Measurements from ENCODE around the gene GDPGP1. TPM values are rescaled to one million over a fixed set of nuclear protein-coding genes. Genes with fewer than 3 reads are reported as not detected.

Gene GDPGP1
- total and polyA plus RNA-seq, 2 of the 4 experiments (the other 2 are of a cell fraction), result 2.3 to 4.1 TPM

GRCh38 chr15:90248789-90249202 lies 14.8 kb downstream of the GDPGP1 start:
- Histone ChIP-seq H2AFZ (replicated peaks; ENCODE audit: low read length, poor library complexity) (peak overlapping the region; percentile 90), H2AK5ac (ENCODE audit: low read depth, low read length) (no peak overlapping the region; the same call in 1 of the 2 replicates), H4K91ac (ENCODE audit: insufficient read depth, low read depth, low read length) (no peak overlapping the region), H2BK5ac (ENCODE audit: low read depth, low read length, poor library complexity, severe bottlenecking) (no peak overlapping the region), H2AK9ac (replicated peaks; ENCODE audit: low read depth, low read length, poor library complexity) (peak overlapping the region; percentile 90), H3K79me1 (ENCODE audit: low read depth in 1 of 2, low read length in 2 of 2) (no peaks in the 10 kb centered on the region), H3K9me1 (ENCODE audit: insufficient read depth, low read length) (peaks cover 10% of the 10 kb centered on the region), H3K23ac (ENCODE audit: low read depth, low read length) (peak overlapping the region; percentile 51; the same call in 1 of the 2 replicates), H3K4me2 (ENCODE audit: low read depth, low read length) (no peak overlapping the region), H3K56ac (ENCODE audit: extremely low read depth, insufficient read depth, low read length) (no peak overlapping the region), H3K27ac (ENCODE audit: insufficient read depth, low read length) (no peak overlapping the region), H2BK20ac (ENCODE audit: low read depth, low read length) (no peak overlapping the region), H3K4me1 (ENCODE audit: control insufficient read depth, insufficient read depth, low read length) (no peaks in the 10 kb centered on the region), H3K27me3 (ENCODE audit: control insufficient read depth, insufficient read depth, low read length) (no peaks in the 10 kb centered on the region), H3K36me3 (ENCODE audit: control insufficient read depth, insufficient read depth, low read length) (no peaks in the 10 kb centered on the region), H4K8ac (ENCODE audit: low read depth in 2 of 2, low read length in 2 of 2) (peak overlapping the region; percentile 15 to 16; a peak in 1 of 4 replicates), H2BK120ac (ENCODE audit: low read depth, low read length) (peak overlapping the region; percentile 23; the same call in 1 of the 2 replicates), H3K9me3 (ENCODE audit: control insufficient read depth, insufficient read depth, low read length) (no peaks in the 10 kb centered on the region), H3K4ac (ENCODE audit: low read depth, low read length) (peak overlapping the region; percentile 32; the same call in 1 of the 2 replicates), H3K9ac (ENCODE audit: low read depth, low read length) (no peak overlapping the region), H2BK15ac (ENCODE audit: low read depth, low read length) (no peak overlapping the region), H3K14ac (replicated peaks; ENCODE audit: low read depth, low read length) (no peak overlapping the region), H3K18ac (ENCODE audit: low read depth, low read length) (no peak overlapping the region), H4K5ac (ENCODE audit: low read depth, low read length) (no peak overlapping the region), H3K4me3 (ENCODE audit: insufficient read depth, low read depth, low read length) (no peak overlapping the region), H4K20me1 (ENCODE audit: insufficient read depth, low read length) (no peaks in the 10 kb centered on the region)
- in situ Hi-C loops (cut with MboI; ENCODE audit: low sequenced_read_pairs) (no loop called here), intact Hi-C loops (cut with micrococcal nuclease) (no loop called here), dilution Hi-C loops (cut with HindIII; ENCODE audit: low sequenced_read_pairs, unreplicated experiment) (no loop called here)
- DNase-seq (no peak), ATAC-seq (ENCODE audit: low read depth) (peak; percentile 4; the same call in 1 of the 2 replicates)
- BruUV-seq (replicated peaks), result no TSS peak
- POLR2A ChIA-PET (ENCODE audit: unreplicated experiment), result interaction anchor here (0.6 kb wide), 1 partner anchor 696 kb away, joined by 5 read pairs; no protein-coding TSS in a partner anchor
- CTCF ChIA-PET, result no interaction called here
- TF ChIP-seq ELK1 (IDR thresholded peaks at IDR 0.05; ENCODE audit: borderline replicate concordance, low read depth, low read length), result no peak
- TF ChIP-seq MAZ (IDR thresholded peaks at IDR 0.05; ENCODE audit: borderline replicate concordance, low read depth, low read length), result no peak
- no peak for TF ChIP-seq RCOR1 (IDR thresholded peaks at IDR 0.05; ENCODE audit: insufficient replicate concordance, low read length)
- TF ChIP-seq MAFK (IDR thresholded peaks at IDR 0.05; ENCODE audit: low read depth, low read length), result no peak
- TF ChIP-seq SMC3 (IDR thresholded peaks at IDR 0.05; ENCODE audit: low read depth, low read length), result no peak
- TF ChIP-seq POLR2A (IDR thresholded peaks at IDR 0.05; ENCODE audit: low read depth, low read length), result no peak
- TF ChIP-seq RAD21 (IDR thresholded peaks at IDR 0.05; ENCODE audit: low read length), result no peak
- TF ChIP-seq MXI1 (IDR thresholded peaks at IDR 0.05; ENCODE audit: borderline replicate concordance, low read depth, low read length), result no peak
- no peak for TF ChIP-seq RFX5 (IDR thresholded peaks at IDR 0.05; ENCODE audit: low read depth, low read length)
- TF ChIP-seq USF2 (IDR thresholded peaks at IDR 0.05; ENCODE audit: low read depth, low read length), result no peak
- TF ChIP-seq CTCF (conservative IDR thresholded peaks at IDR 0.05; ENCODE audit: low read depth, low read length), result no peak
- no peak for TF ChIP-seq FOS (IDR thresholded peaks at IDR 0.05; ENCODE audit: low read depth, low read length)
- no peak for TF ChIP-seq CHD1 (IDR thresholded peaks at IDR 0.05; ENCODE audit: low read depth, low read length)
- no peak for TF ChIP-seq BHLHE40 (IDR thresholded peaks at IDR 0.05; ENCODE audit: low read depth, low read length)
- no peak for TF ChIP-seq NFE2L2 (IDR thresholded peaks at IDR 0.05; ENCODE audit: low read depth, low read length)
- TF ChIP-seq CEBPB (IDR thresholded peaks at IDR 0.05; ENCODE audit: low read depth, low read length), result no peak
- WGBS, 2 experiments (ENCODE audit: extremely low coverage in 2 of 2, insufficient read length in 1 of 2), result 100% methylated on average over 3 of the region's 6 CpGs; no CpG with 5 or more reads in 1 of the 2 experiments
